ENCODE results near the gene CNN3. TPM values are rescaled to one million over a fixed set of nuclear protein-coding genes. Genes with fewer than 3 reads are reported as not detected.

The CNN3 gene
- polyA plus RNA-seq, 2 of the 4 experiments (the other 2 are of a cell fraction), result 61.6 to 83.4 TPM

DNA sequence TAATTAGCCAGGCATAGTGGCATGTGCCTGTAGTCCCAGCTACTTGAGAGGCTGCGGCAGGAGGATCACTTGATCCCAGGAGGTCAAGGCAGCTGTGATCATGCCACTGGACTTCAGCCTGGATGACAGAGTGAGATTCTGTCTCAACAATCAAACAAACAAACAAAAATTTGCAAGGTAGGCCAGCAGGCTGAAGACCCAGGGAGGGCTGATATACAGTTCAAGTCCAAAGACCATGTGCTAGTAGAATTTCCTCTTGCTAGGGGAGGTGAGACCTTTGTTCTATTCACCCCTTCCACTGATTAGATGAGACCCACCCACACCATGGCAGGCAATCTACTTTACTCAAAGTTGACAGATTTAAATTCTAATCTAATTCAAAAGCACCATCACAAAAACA lies 31.2 kb upstream of the CNN3 start:
- DNase-seq (ENCODE audit: low read depth in 1 of 2, low spot score in 1 of 2) (no peak), FAIRE-seq (no peak), ATAC-seq (no peak)
- POLR2A ChIA-PET, result no interaction called here
- H3K4me2 ChIP-seq, result no peak overlapping the region
- CTCF ChIA-PET, result no interaction called here
- H3K4me3 ChIP-seq, result no peak overlapping the region
- peaks cover 1% of the 10 kb centered on the region; the same call in 1 of the 3 replicates for H3K9me3 ChIP-seq
- H3K4me1 ChIP-seq, result peaks cover 26% of the 10 kb centered on the region; the same call in 2 of the 3 replicates
- WGBS (ENCODE audit: missing lambda C conversion rate), result 73% methylated on average over 1 of the region's 1 CpG
- TF ChIP-seq ZFP36 (IDR thresholded peaks at IDR 0.05; ENCODE audit: borderline replicate concordance, partially characterized antibody), result no peak
- TF ChIP-seq CBX8 (IDR thresholded peaks at IDR 0.05), result no peak
- no peak for TF ChIP-seq MAX (IDR thresholded peaks at IDR 0.05)
- TF ChIP-seq HEYL (CRISPR knock-in tag; IDR thresholded peaks at IDR 0.05), result no peak
- TF ChIP-seq SMC3 (IDR thresholded peaks at IDR 0.05), result no peak
- TF ChIP-seq POLR2A (IDR thresholded peaks at IDR 0.05; ENCODE audit: low read length), result no peak
- no peak for TF ChIP-seq ZC3H11A (IDR thresholded peaks at IDR 0.05)
- TF ChIP-seq HOXB5 (CRISPR knock-in tag; IDR thresholded peaks at IDR 0.05), result no peak
- TF ChIP-seq RCOR1 (IDR thresholded peaks at IDR 0.05; ENCODE audit: low read depth, low read length), result no peak
- no peak for TF ChIP-seq TFCP2L1 (CRISPR knock-in tag; IDR thresholded peaks at IDR 0.05)
- no peak for TF ChIP-seq EHF (CRISPR knock-in tag; IDR thresholded peaks at IDR 0.05)
- TF ChIP-seq CEBPB (IDR thresholded peaks at IDR 0.05), result no peak
- TF ChIP-seq ESRRA (IDR thresholded peaks at IDR 0.05; ENCODE audit: borderline replicate concordance, low read length), result no peak
- no peak for TF ChIP-seq NFE2L2 (conservative IDR thresholded peaks at IDR 0.05; ENCODE audit: low read length)
- TF ChIP-seq BCL3 (IDR thresholded peaks at IDR 0.05), result no peak
- no peak for TF ChIP-seq CTCF (IDR thresholded peaks at IDR 0.05)
- TF ChIP-seq ATOH8 (CRISPR knock-in tag; IDR thresholded peaks at IDR 0.05; ENCODE audit: low read depth), result no peak
- H3K27ac ChIP-seq, result no peak overlapping the region

DNA sequence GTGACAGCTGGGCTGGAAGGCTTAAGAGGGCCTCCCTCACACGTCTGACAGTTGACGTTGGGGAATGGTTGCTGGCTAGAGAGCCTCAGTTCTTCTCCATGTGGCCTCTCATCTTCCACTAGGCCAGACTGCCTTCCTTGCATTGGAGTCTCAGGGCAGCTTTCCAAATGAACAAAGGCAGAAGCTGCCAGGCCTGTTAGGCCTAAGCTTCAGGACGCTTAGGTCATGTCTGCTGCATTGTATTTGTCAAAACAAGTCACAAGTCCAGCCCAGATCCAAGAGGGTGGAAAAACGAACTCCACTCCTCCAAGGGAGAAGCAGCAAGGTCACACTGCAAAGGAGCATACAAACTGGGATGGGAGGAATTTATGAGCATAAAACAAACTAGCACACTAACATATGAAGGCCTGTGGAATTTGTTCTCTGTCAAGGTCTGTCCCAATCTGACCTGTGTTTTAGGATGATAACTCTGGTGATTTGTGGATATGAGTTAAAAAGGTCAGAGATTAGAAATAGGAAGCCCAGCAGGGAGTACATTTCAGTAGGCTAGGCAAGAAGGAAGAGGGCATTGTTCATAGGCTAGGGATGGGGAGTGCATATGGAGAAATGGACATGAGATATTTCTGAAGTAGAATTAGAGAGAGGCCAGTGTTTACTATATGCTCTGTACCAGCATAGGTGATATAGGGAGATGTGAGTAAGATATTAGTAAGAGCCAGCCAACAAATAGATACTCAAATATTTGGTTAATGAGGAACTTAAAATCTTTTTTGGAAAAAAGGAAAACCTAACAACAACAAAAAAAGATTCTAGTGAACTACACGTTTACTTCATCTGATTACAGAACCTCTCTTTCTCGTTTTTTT lies 29.1 kb upstream of the CNN3 start:
- ChIA-PET CTCF (interaction anchor here (1.2 kb wide), 1 partner anchor 12 kb away, joined by 3 read pairs; no protein-coding TSS in a partner anchor), POLR2A (no interaction called here)
- no peak for DNase-seq (ENCODE audit: low read depth in 1 of 2, low spot score in 1 of 2)
- H3K9me3 ChIP-seq, result peaks cover 3% of the 10 kb centered on the region; the same call in 1 of the 3 replicates
- no peak for ATAC-seq
- H3K4me1 ChIP-seq, result peaks cover 20% of the 10 kb centered on the region; the same call in 2 of the 3 replicates
- 65% methylated on average over 6 of the region's 6 CpGs for WGBS (ENCODE audit: missing lambda C conversion rate)
- H3K27ac ChIP-seq, result peak overlapping the region in 1 of 2 experiments; percentile 54; a peak in 3 of 6 replicates
- FAIRE-seq, result no peak
- TF ChIP-seq MAZ (IDR thresholded peaks at IDR 0.05; ENCODE audit: borderline replicate concordance, low read depth, low read length), result no peak
- no peak for TF ChIP-seq RNF2 (IDR thresholded peaks at IDR 0.05; ENCODE audit: borderline replicate concordance, low read depth)
- no peak for TF ChIP-seq HDAC2 (IDR thresholded peaks at IDR 0.05)
- TF ChIP-seq FOSB (CRISPR knock-in tag; IDR thresholded peaks at IDR 0.05), result no peak
- H3K4me2 ChIP-seq, result no peak overlapping the region
- no peak overlapping the region for H3K4me3 ChIP-seq

Data from A549 (cell line).